ACC112 (cell line): Measurements from ENCODE around the gene MIGA1.
A peak's percentile ranks its signal among the peaks of the same experiment; 100 is the strongest.
"Not testable (repeated sequence)": the region's sequence is repeated elsewhere in the genome, so short reads cannot be mapped to it uniquely, and the experiment has no call there.

ENCODE experiments used
- H2AFZ ChIP-seq: fragments of 200-600 bp; sonication (generic); one replicate; pipeline ENCODE4 v1.6.0; 2017; ENCODE audit warnings: antibody characterized with exemption, low read length; ENCODE audit not compliant: unreplicated experiment
- H3K27ac ChIP-seq: fragments of 200-600 bp; sonication (generic); 2 replicates; pipeline ENCODE4 v1.5.1; 2014; ENCODE audit warnings: low read depth, mild to moderate bottlenecking, antibody characterized with exemption, low read length, moderate library complexity
- H3K27me3 ChIP-seq: fragments of 200-600 bp; sonication (generic); 2 replicates; pipeline ENCODE4 v1.6.1; 2014; ENCODE audit warnings: mild to moderate bottlenecking, antibody characterized with exemption, low read length, moderate library complexity, mixed read lengths; ENCODE audit not compliant: insufficient read depth
- H3K36me3 ChIP-seq: fragments of 200-600 bp; sonication (generic); 2 replicates; pipeline ENCODE4 v1.6.1; 2016; ENCODE audit warnings: mild to moderate bottlenecking, antibody characterized with exemption, low read length, moderate library complexity, mixed read lengths; ENCODE audit not compliant: insufficient read depth
- H3K4me1 ChIP-seq: fragments of 200-600 bp; sonication (generic); one replicate; pipeline ENCODE4 v1.6.1; 2016; ENCODE audit warnings: low read length, mixed read lengths; ENCODE audit not compliant: insufficient read depth, unreplicated experiment, control insufficient read depth
- H3K4me3 ChIP-seq: fragments of 200-600 bp; sonication (generic); 2 replicates; pipeline ENCODE4 v1.5.1; 2014; ENCODE audit warnings: mild to moderate bottlenecking, low read depth, low read length
- H3K79me2 ChIP-seq: fragments of 200-600 bp; sonication (generic); one replicate; pipeline ENCODE4 v1.6.0; 2016; ENCODE audit warnings: low read length; ENCODE audit not compliant: control insufficient read depth, unreplicated experiment, insufficient read depth

MIGA1 gene

GRCh38 chr1:77802026-77802425 is 22.6 kb downstream of the MIGA1 start:
- H3K79me2 ChIP-seq = peaks cover 10% of the 10 kb centered on the region
- H3K27ac ChIP-seq = no peak overlapping the region
- no peak overlapping the region for H2AFZ ChIP-seq
- no peaks in the 10 kb centered on the region for H3K4me1 ChIP-seq
- no peaks in the 10 kb centered on the region for H3K27me3 ChIP-seq
- no peak overlapping the region for H3K4me3 ChIP-seq
- no peaks in the 10 kb centered on the region; the same call in 1 of the 2 replicates for H3K36me3 ChIP-seq

- H3K27ac ChIP-seq = no peak overlapping the region
- H2AFZ ChIP-seq = no peak overlapping the region
- peaks cover 10% of the 10 kb centered on the region for H3K79me2 ChIP-seq
- H3K36me3 ChIP-seq = peaks cover 7% of the 10 kb centered on the region
- no peaks in the 10 kb centered on the region for H3K4me1 ChIP-seq
- no peak overlapping the region for H3K4me3 ChIP-seq
- no peaks in the 10 kb centered on the region for H3K27me3 ChIP-seq
These were observed 23.9 kb downstream of the MIGA1 start for GRCh38 chr1:77803371-77803770.

GRCh38 chr1:77809787-77810462 is 30.5 kb downstream of the MIGA1 start:
- H3K4me3 ChIP-seq, H3K79me2 ChIP-seq, H3K4me1 ChIP-seq, H3K27me3 ChIP-seq, H2AFZ ChIP-seq, H3K27ac ChIP-seq: not testable (repeated sequence)
- H3K36me3 ChIP-seq = peaks cover 27% of the 10 kb centered on the region

- H3K4me1 ChIP-seq, H3K79me2 ChIP-seq, H2AFZ ChIP-seq, H3K4me3 ChIP-seq, H3K27me3 ChIP-seq, H3K27ac ChIP-seq: not testable (repeated sequence)
- peaks cover 31% of the 10 kb centered on the region for H3K36me3 ChIP-seq
These were observed 32.1 kb downstream of the MIGA1 start for GRCh38 chr1:77811589-77811988.

- no peaks in the 10 kb centered on the region for H3K79me2 ChIP-seq
- no peak overlapping the region for H2AFZ ChIP-seq
- H3K4me3 ChIP-seq = no peak overlapping the region
- no peaks in the 10 kb centered on the region for H3K27me3 ChIP-seq
- peaks cover 25% of the 10 kb centered on the region for H3K36me3 ChIP-seq
- no peaks in the 10 kb centered on the region for H3K4me1 ChIP-seq
- no peak overlapping the region for H3K27ac ChIP-seq
These were observed 38.1 kb downstream of the MIGA1 start for GRCh38 chr1:77817368-77818209.

- Histone ChIP-seq H2AFZ (no peak overlapping the region), H3K36me3 (peaks cover 12% of the 10 kb centered on the region)
These were observed 40.7 kb downstream of the MIGA1 start for GRCh38 chr1:77820121-77820520.

GRCh38 chr1:77824079-77824478 is 44.6 kb downstream of the MIGA1 start:
- Histone ChIP-seq H3K27me3 (no peaks in the 10 kb centered on the region), H3K79me2 (no peaks in the 10 kb centered on the region), H3K4me3 (no peak overlapping the region), H2AFZ (no peak overlapping the region), H3K27ac (peak overlapping the region; percentile 73), H3K4me1 (peaks cover 21% of the 10 kb centered on the region), H3K36me3 (no peaks in the 10 kb centered on the region)

More at GRCh38 chr1:77820121-77820520, 40.7 kb downstream of the MIGA1 start:
- no peak overlapping the region for H3K4me3 ChIP-seq
- H3K27me3 ChIP-seq = no peaks in the 10 kb centered on the region
- H3K4me1 ChIP-seq = peaks cover 21% of the 10 kb centered on the region
- no peaks in the 10 kb centered on the region for H3K79me2 ChIP-seq
- no peak overlapping the region for H3K27ac ChIP-seq

GRCh38 chr1:77824694-77825093 is 45.2 kb downstream of the MIGA1 start:
- peaks cover 21% of the 10 kb centered on the region for H3K4me1 ChIP-seq
- H3K4me3 ChIP-seq = no peak overlapping the region
- H2AFZ ChIP-seq = no peak overlapping the region
- no peaks in the 10 kb centered on the region for H3K36me3 ChIP-seq
- peak overlapping the region; percentile 73 for H3K27ac ChIP-seq
- no peaks in the 10 kb centered on the region for H3K27me3 ChIP-seq
- no peaks in the 10 kb centered on the region for H3K79me2 ChIP-seq

GRCh38 chr1:77825131-77825709 is 45.8 kb downstream of the MIGA1 start:
- Histone ChIP-seq H3K79me2 (no peaks in the 10 kb centered on the region), H3K4me3 (no peak overlapping the region), H3K27me3 (no peaks in the 10 kb centered on the region), H2AFZ (no peak overlapping the region), H3K4me1 (peaks cover 25% of the 10 kb centered on the region), H3K27ac (peak overlapping the region; percentile 73), H3K36me3 (no peaks in the 10 kb centered on the region)

- not testable (repeated sequence) for H3K27ac ChIP-seq, H3K79me2 ChIP-seq, H3K27me3 ChIP-seq, H3K36me3 ChIP-seq, H3K4me3 ChIP-seq, H2AFZ ChIP-seq
- peaks cover 41% of the 10 kb centered on the region for H3K4me1 ChIP-seq
These were observed 47.4 kb downstream of the MIGA1 start for GRCh38 chr1:77826851-77827250.
